HEK293 (cell line): Measurements from ENCODE around the gene CLCN3.

ENCODE experiments used
- CTCF ChIA-PET: fragments of 350-600 bp; formaldehyde crosslinking; extraction: SDS; loops from one replicate; lab custom pipeline; 2021; ENCODE audit warnings: antibody characterized with exemption; lab: Yijun Ruan, JAX
- POLR2A ChIA-PET: fragments of 300-600 bp; formaldehyde crosslinking; extraction: SDS; loops from one replicate; lab custom pipeline; 2020; ENCODE audit warnings: antibody characterized with exemption, inconsistent platforms; lab: Yijun Ruan, JAX
- H3K27ac ChIP-seq: fragments of 200-500 bp; sonication (Bioruptor generic); 2 replicates; pipeline ENCODE4 v1.5.1; 2014; ENCODE audit warnings: low read depth, low read length, control low read depth, inconsistent platforms; ENCODE audit errors: extremely low read depth
- H3K36me3 ChIP-seq, 2 experiments: fragments of 200-500 bp in 1 of 2; sonication (Bioruptor generic) in 1 of 2; 1 replicate in 1 of 2; 2 replicates in 1 of 2; pipeline ENCODE4 v1.5.1; 2014 to 2017; ENCODE audit warnings: inconsistent platforms in 2 of 2, low read length in 2 of 2; ENCODE audit not compliant: control insufficient read depth in 2 of 2, insufficient read depth in 1 of 2
- H3K4me1 ChIP-seq: fragments of 200-500 bp; sonication (Bioruptor generic); 2 replicates; pipeline ENCODE4 v1.5.1; 2014; ENCODE audit warnings: mild to moderate bottlenecking, low read length, inconsistent platforms; ENCODE audit not compliant: control insufficient read depth, insufficient read depth
- H3K4me3 ChIP-seq: 2 replicates; pipeline ENCODE4 v1.5.1; 2011; ENCODE audit warnings: low read depth, mild to moderate bottlenecking, control low read depth, low read length, moderate library complexity
- H3K9me3 ChIP-seq: fragments of 200-500 bp; sonication (Bioruptor generic); 2 replicates; pipeline ENCODE4 v1.5.1; 2014; ENCODE audit warnings: low read depth, low read length, inconsistent platforms; ENCODE audit not compliant: control insufficient read depth, insufficient read depth
- BCL11A ChIP-seq: fragments of 450-650 bp; formaldehyde crosslinking; IDR thresholded peaks from 2 replicates; pipeline ENCODE4 v1.5.1; 2016; ENCODE audit warnings: low read depth, missing biosample characterization, missing genetic modification characterization
- KLF8 ChIP-seq: fragments of 450-650 bp; formaldehyde crosslinking; IDR thresholded peaks from 2 replicates; pipeline ENCODE4 v1.5.1; 2016; ENCODE audit warnings: missing biosample characterization, missing genetic modification characterization
- MYNN ChIP-seq: fragments of 450-650 bp; formaldehyde crosslinking; IDR thresholded peaks from 2 replicates; pipeline ENCODE4 v1.5.1; 2016; ENCODE audit warnings: missing biosample characterization, missing genetic modification characterization, borderline replicate concordance
- OSR2 ChIP-seq: fragments of 450-650 bp; formaldehyde crosslinking; IDR thresholded peaks from 2 replicates; pipeline ENCODE4 v1.5.1; 2016; ENCODE audit warnings: missing biosample characterization, missing genetic modification characterization
- SP2 ChIP-seq: fragments of 450-650 bp; formaldehyde crosslinking; IDR thresholded peaks from 2 replicates; pipeline ENCODE4 v1.5.1; 2016; ENCODE audit warnings: missing biosample characterization, missing genetic modification characterization
- SP7 ChIP-seq: fragments of 450-650 bp; formaldehyde crosslinking; IDR thresholded peaks from 2 replicates; pipeline ENCODE4 v1.5.1; 2016; ENCODE audit warnings: missing biosample characterization, missing genetic modification characterization
- ZNF133 ChIP-seq: fragments of 450-650 bp; formaldehyde crosslinking; IDR thresholded peaks from 2 replicates; pipeline ENCODE4 v1.5.1; 2016; ENCODE audit warnings: missing biosample characterization, missing genetic modification characterization
- ZNF146 ChIP-seq: fragments of 450-650 bp; formaldehyde crosslinking; IDR thresholded peaks from 2 replicates; pipeline ENCODE4 v1.5.1; 2016; ENCODE audit warnings: missing biosample characterization, missing genetic modification characterization
- ZNF2 ChIP-seq: fragments of 450-650 bp; formaldehyde crosslinking; IDR thresholded peaks from 2 replicates; pipeline ENCODE4 v1.5.1; 2016; ENCODE audit warnings: missing biosample characterization, missing genetic modification characterization
- ZNF335 ChIP-seq: fragments of 450-650 bp; formaldehyde crosslinking; conservative IDR thresholded peaks from 2 replicates; pipeline ENCODE4 v1.5.1; 2016; ENCODE audit warnings: missing biosample characterization, missing genetic modification characterization
- ZNF473 ChIP-seq: fragments of 450-650 bp; formaldehyde crosslinking; IDR thresholded peaks from 2 replicates; pipeline ENCODE4 v1.5.1; 2017; ENCODE audit warnings: missing biosample characterization, missing genetic modification characterization
- ZNF501 ChIP-seq: fragments of 450-650 bp; formaldehyde crosslinking; IDR thresholded peaks from 2 replicates; pipeline ENCODE4 v1.5.1; 2016; ENCODE audit warnings: missing biosample characterization, missing genetic modification characterization
- ZNF626 ChIP-seq: fragments of 450-650 bp; sonication (Bioruptor Pico); formaldehyde crosslinking; IDR thresholded peaks from 2 replicates; pipeline ENCODE4 v1.5.1; 2018; ENCODE audit warnings: missing biosample characterization, missing genetic modification characterization, inconsistent platforms
- ZNF658 ChIP-seq: fragments of 450-650 bp; formaldehyde crosslinking; IDR thresholded peaks from 2 replicates; pipeline ENCODE4; 2016; ENCODE audit warnings: missing biosample characterization, missing genetic modification characterization
- ZNF768 ChIP-seq: fragments of 450-650 bp; formaldehyde crosslinking; IDR thresholded peaks from 2 replicates; pipeline ENCODE4 v1.5.1; 2018; ENCODE audit warnings: missing biosample characterization, mild to moderate bottlenecking, missing genetic modification characterization
- ZNF791 ChIP-seq: fragments of 450-650 bp; formaldehyde crosslinking; IDR thresholded peaks from 2 replicates; pipeline ENCODE4 v1.5.1; 2016; ENCODE audit warnings: missing biosample characterization, missing genetic modification characterization
- TF ChIP-seq, protein P1 (sequence below): fragments of 450-650 bp; formaldehyde crosslinking; IDR thresholded peaks from 2 replicates; pipeline ENCODE4 v1.5.1; 2016; ENCODE audit warnings: missing biosample characterization, missing genetic modification characterization
- TF ChIP-seq, protein P2 (sequence below): fragments of 450-650 bp; formaldehyde crosslinking; IDR thresholded peaks from 2 replicates; pipeline ENCODE4 v1.5.1; 2016; ENCODE audit warnings: missing biosample characterization, missing genetic modification characterization
- TF ChIP-seq, protein P3 (sequence below): fragments of 450-650 bp; IDR thresholded peaks from 2 replicates; pipeline ENCODE4 v1.5.1; 2018; ENCODE audit warnings: missing biosample characterization, mild to moderate bottlenecking, missing genetic modification characterization
- TF ChIP-seq, protein P4 (sequence below): fragments of 450-650 bp; formaldehyde crosslinking; IDR thresholded peaks from 2 replicates; pipeline ENCODE4 v1.5.1; 2017; ENCODE audit warnings: missing biosample characterization, missing genetic modification characterization

CLCN3 gene

DNA sequence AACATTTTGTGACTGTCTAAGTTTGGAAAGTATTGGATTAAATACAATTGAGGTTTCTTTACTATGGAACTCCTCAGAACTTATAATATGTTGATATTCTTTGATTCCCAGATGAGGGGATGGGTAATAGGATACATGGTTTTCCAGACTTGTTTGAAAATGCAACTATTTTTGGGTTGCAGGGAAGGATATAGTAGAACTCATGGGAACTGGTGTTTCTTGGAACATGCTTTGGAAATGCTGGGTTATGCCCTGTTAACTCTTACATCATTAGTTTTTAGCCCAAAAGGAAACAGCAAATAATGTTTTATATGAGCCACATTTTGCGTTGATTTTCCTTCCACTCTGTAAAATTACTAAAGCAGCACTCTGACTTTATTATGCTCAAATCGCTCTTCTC, 95.4 kb downstream of the CLCN3 start:
- Histone ChIP-seq H3K36me3 (peaks cover 0 to 25% of the 10 kb centered on the region in 2 experiments; a peak in 1 of 3 replicates), H3K27ac (no peak overlapping the region), H3K4me1 (no peaks in the 10 kb centered on the region), H3K4me3 (no peak overlapping the region), H3K9me3 (no peaks in the 10 kb centered on the region)
- ChIA-PET POLR2A (no interaction called here), CTCF (no interaction called here)
- no peak for TF ChIP-seq ZNF146
- TF ChIP-seq ZNF501 (tag by site-specific recombination), result no peak
- no peak for TF ChIP-seq ZNF626 (tag by site-specific recombination)
- TF ChIP-seq MYNN (tag by site-specific recombination), result no peak
- TF ChIP-seq ZNF768, result no peak
- no peak for TF ChIP-seq ZNF791 (tag by site-specific recombination)
- no peak for TF ChIP-seq BCL11A
- TF ChIP-seq, protein P1, sequence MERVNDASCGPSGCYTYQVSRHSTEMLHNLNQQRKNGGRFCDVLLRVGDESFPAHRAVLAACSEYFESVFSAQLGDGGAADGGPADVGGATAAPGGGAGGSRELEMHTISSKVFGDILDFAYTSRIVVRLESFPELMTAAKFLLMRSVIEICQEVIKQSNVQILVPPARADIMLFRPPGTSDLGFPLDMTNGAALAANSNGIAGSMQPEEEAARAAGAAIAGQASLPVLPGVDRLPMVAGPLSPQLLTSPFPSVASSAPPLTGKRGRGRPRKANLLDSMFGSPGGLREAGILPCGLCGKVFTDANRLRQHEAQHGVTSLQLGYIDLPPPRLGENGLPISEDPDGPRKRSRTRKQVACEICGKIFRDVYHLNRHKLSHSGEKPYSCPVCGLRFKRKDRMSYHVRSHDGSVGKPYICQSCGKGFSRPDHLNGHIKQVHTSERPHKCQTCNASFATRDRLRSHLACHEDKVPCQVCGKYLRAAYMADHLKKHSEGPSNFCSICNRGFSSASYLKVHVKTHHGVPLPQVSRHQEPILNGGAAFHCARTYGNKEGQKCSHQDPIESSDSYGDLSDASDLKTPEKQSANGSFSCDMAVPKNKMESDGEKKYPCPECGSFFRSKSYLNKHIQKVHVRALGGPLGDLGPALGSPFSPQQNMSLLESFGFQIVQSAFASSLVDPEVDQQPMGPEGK, result no peak
- TF ChIP-seq, protein P2, sequence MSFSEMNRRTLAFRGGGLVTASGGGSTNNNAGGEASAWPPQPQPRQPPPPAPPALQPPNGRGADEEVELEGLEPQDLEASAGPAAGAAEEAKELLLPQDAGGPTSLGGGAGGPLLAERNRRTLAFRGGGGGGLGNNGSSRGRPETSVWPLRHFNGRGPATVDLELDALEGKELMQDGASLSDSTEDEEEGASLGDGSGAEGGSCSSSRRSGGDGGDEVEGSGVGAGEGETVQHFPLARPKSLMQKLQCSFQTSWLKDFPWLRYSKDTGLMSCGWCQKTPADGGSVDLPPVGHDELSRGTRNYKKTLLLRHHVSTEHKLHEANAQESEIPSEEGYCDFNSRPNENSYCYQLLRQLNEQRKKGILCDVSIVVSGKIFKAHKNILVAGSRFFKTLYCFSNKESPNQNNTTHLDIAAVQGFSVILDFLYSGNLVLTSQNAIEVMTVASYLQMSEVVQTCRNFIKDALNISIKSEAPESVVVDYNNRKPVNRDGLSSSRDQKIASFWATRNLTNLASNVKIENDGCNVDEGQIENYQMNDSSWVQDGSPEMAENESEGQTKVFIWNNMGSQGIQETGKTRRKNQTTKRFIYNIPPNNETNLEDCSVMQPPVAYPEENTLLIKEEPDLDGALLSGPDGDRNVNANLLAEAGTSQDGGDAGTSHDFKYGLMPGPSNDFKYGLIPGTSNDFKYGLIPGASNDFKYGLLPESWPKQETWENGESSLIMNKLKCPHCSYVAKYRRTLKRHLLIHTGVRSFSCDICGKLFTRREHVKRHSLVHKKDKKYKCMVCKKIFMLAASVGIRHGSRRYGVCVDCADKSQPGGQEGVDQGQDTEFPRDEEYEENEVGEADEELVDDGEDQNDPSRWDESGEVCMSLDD (tag by site-specific recombination), result no peak
- TF ChIP-seq, protein P3, sequence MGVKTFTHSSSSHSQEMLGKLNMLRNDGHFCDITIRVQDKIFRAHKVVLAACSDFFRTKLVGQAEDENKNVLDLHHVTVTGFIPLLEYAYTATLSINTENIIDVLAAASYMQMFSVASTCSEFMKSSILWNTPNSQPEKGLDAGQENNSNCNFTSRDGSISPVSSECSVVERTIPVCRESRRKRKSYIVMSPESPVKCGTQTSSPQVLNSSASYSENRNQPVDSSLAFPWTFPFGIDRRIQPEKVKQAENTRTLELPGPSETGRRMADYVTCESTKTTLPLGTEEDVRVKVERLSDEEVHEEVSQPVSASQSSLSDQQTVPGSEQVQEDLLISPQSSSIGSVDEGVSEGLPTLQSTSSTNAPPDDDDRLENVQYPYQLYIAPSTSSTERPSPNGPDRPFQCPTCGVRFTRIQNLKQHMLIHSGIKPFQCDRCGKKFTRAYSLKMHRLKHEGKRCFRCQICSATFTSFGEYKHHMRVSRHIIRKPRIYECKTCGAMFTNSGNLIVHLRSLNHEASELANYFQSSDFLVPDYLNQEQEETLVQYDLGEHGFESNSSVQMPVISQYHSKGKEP (tag by site-specific recombination), result no peak
- no peak for TF ChIP-seq SP2 (tag by site-specific recombination)

DNA sequence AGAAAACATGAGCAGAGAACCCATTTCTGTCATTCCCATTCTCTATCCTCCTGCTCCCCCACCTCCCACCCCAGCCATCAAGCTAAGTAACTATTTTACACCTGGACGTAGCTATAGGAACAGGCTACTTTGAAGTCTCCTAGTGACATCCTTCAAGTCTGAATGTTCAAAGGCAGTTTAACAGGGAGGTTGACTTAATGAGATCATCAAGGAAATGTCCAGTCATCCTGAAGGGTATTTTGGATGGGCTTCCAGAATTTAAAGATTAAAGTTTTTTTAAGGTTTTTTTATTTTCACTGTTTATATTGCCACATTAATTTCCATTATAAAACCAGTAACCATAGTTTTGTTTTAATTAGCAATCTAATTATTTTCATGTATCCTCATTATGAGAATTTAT, 96.3 kb downstream of the CLCN3 start:
- ChIA-PET POLR2A (no interaction called here), CTCF (no interaction called here)

More for the DNA sequence above, 96.3 kb downstream of the CLCN3 start:
- H3K9me3 ChIP-seq, result no peaks in the 10 kb centered on the region
- TF ChIP-seq SP7 (tag by site-specific recombination) (no peak), OSR2 (tag by site-specific recombination) (no peak), KLF8 (tag by site-specific recombination) (no peak), ZNF473 (tag by site-specific recombination) (no peak), ZNF133 (tag by site-specific recombination) (no peak), ZNF335 (tag by site-specific recombination) (no peak), ZNF2 (tag by site-specific recombination) (no peak), ZNF658 (tag by site-specific recombination) (no peak)
- TF ChIP-seq, protein P4, sequence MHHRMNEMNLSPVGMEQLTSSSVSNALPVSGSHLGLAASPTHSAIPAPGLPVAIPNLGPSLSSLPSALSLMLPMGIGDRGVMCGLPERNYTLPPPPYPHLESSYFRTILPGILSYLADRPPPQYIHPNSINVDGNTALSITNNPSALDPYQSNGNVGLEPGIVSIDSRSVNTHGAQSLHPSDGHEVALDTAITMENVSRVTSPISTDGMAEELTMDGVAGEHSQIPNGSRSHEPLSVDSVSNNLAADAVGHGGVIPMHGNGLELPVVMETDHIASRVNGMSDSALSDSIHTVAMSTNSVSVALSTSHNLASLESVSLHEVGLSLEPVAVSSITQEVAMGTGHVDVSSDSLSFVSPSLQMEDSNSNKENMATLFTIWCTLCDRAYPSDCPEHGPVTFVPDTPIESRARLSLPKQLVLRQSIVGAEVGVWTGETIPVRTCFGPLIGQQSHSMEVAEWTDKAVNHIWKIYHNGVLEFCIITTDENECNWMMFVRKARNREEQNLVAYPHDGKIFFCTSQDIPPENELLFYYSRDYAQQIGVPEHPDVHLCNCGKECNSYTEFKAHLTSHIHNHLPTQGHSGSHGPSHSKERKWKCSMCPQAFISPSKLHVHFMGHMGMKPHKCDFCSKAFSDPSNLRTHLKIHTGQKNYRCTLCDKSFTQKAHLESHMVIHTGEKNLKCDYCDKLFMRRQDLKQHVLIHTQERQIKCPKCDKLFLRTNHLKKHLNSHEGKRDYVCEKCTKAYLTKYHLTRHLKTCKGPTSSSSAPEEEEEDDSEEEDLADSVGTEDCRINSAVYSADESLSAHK, result no peak
- TF ChIP-seq, protein P2 (tag by site-specific recombination), result no peak
- no peaks in the 10 kb centered on the region for H3K4me1 ChIP-seq
- no peak overlapping the region for H3K4me3 ChIP-seq
- no peak overlapping the region for H3K27ac ChIP-seq
- H3K36me3 ChIP-seq, result peaks cover 0 to 25% of the 10 kb centered on the region in 2 experiments; a peak in 1 of 3 replicates
